ENCODE measurements around the gene PRDM1. TPM values are rescaled to one million over a fixed set of nuclear protein-coding genes. Genes with fewer than 3 reads are reported as not detected.

Gene PRDM1
- total and polyA plus RNA-seq, 2 of the 13 experiments (the other 11 are each of a cell fraction or from before 2014, with no cell fraction given): 0.13 TPM; not detected in 1

DNA sequence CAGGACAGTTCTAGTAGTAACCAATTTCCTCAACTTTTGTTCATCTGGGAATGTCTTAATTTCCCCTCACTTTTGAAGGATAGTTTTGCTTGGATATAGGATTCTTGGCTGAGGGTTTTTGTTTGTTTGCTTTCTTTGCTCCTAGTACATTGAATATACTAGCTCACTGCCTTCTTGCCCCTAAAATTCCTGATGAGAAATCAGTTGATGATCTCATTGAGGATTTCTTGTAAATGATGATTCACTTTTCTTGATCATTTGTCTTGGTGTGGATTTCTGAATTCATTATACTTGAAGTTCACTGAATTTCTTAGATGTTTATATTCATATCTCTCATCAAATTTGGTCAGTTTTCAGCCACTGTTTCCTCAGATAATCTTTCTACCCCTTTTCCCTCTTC, 49.1 kb upstream of the PRDM1 start (continued):
- no peak for TF ChIP-seq FOXK2 (IDR thresholded peaks at IDR 0.05)

GRCh38 chr6:106039897-106040592, 46.1 kb upstream of the PRDM1 start:
- POLR2A ChIA-PET: no interaction called here
- no peak overlapping the region for H2AFZ ChIP-seq (ENCODE audit: low read length)
- no peak overlapping the region for H3K27ac ChIP-seq (ENCODE audit: extremely low read length, insufficient read depth, low read length)
- H3K79me2 ChIP-seq (ENCODE audit: insufficient read depth, low read length): no peaks in the 10 kb centered on the region
- H3K4me3 ChIP-seq (replicated peaks in 1 of 3; ENCODE audit: insufficient read depth in 1 of 3, low read depth in 2 of 3, low read length in 3 of 3): no peak overlapping the region
- 26% methylated on average over 6 of the region's 6 CpGs for WGBS (ENCODE audit: low lambda C conversion rate)
- no peak overlapping the region for H3K9ac ChIP-seq (ENCODE audit: insufficient read depth, low read depth, low read length)
- in situ Hi-C loops (cut with HindIII; ENCODE audit: extremely low pct_ligation_motif_present, low pct_unique_long_range_greater_than_20kb) (no loop called here), intact Hi-C loops (cut with micrococcal nuclease; ENCODE audit: unreplicated experiment) (no loop called here)
- no peaks in the 10 kb centered on the region for H3K4me1 ChIP-seq (ENCODE audit: insufficient read depth, low read length)
- H3K9me3 ChIP-seq (ENCODE audit: low read length): no peaks in the 10 kb centered on the region
- ATAC-seq: no peak
- TF ChIP-seq ZNF660 (CRISPR knock-in tag; IDR thresholded peaks at IDR 0.05; ENCODE audit: borderline replicate concordance, low read depth): no peak
- no peak for TF ChIP-seq FOXK1 (CRISPR knock-in tag; IDR thresholded peaks at IDR 0.05; ENCODE audit: borderline replicate concordance, low read depth)
- TF ChIP-seq ZNF34 (CRISPR knock-in tag; IDR thresholded peaks at IDR 0.05; ENCODE audit: borderline replicate concordance): no peak
- TF ChIP-seq CHD4 (IDR thresholded peaks at IDR 0.05; ENCODE audit: borderline replicate concordance, low read length): no peak
- no peak for TF ChIP-seq ZNF264 (CRISPR knock-in tag; IDR thresholded peaks at IDR 0.05)
- no peak for TF ChIP-seq PHF20 (CRISPR knock-in tag; IDR thresholded peaks at IDR 0.05)
- TF ChIP-seq SKI (IDR thresholded peaks at IDR 0.05; ENCODE audit: partially characterized antibody): no peak
- no peak for TF ChIP-seq RFX3 (CRISPR knock-in tag; IDR thresholded peaks at IDR 0.05)
- TF ChIP-seq, protein P1, sequence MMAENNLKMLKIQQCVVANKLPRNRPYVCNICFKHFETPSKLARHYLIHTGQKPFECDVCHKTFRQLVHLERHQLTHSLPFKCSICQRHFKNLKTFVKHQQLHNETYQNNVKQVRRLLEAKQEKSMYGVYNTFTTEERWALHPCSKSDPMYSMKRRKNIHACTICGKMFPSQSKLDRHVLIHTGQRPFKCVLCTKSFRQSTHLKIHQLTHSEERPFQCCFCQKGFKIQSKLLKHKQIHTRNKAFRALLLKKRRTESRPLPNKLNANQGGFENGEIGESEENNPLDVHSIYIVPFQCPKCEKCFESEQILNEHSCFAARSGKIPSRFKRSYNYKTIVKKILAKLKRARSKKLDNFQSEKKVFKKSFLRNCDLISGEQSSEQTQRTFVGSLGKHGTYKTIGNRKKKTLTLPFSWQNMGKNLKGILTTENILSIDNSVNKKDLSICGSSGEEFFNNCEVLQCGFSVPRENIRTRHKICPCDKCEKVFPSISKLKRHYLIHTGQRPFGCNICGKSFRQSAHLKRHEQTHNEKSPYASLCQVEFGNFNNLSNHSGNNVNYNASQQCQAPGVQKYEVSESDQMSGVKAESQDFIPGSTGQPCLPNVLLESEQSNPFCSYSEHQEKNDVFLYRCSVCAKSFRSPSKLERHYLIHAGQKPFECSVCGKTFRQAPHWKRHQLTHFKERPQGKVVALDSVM (CRISPR knock-in tag; IDR thresholded peaks at IDR 0.05): no peak
- TF ChIP-seq ZFP82 (CRISPR knock-in tag; IDR thresholded peaks at IDR 0.05; ENCODE audit: borderline replicate concordance): no peak
- no peak for TF ChIP-seq ZNF367 (CRISPR knock-in tag; IDR thresholded peaks at IDR 0.05; ENCODE audit: borderline replicate concordance)
- TF ChIP-seq ZNF607 (CRISPR knock-in tag; IDR thresholded peaks at IDR 0.05; ENCODE audit: borderline replicate concordance): no peak
- no peak for TF ChIP-seq MTA1 (CRISPR knock-in tag; IDR thresholded peaks at IDR 0.05; ENCODE audit: borderline replicate concordance)
- TF ChIP-seq RFX5 (IDR thresholded peaks at IDR 0.05; ENCODE audit: low read depth, low read length): no peak
- TF ChIP-seq ZNF546 (CRISPR knock-in tag; conservative IDR thresholded peaks at IDR 0.05): no peak
- TF ChIP-seq KDM5B (CRISPR knock-in tag; IDR thresholded peaks at IDR 0.05; ENCODE audit: borderline replicate concordance): no peak
- TF ChIP-seq FOXO4 (CRISPR knock-in tag; conservative IDR thresholded peaks at IDR 0.05): no peak
- H3K27me3 ChIP-seq (ENCODE audit: control insufficient read depth in 1 of 2, insufficient read depth in 2 of 2, low read length in 2 of 2): peaks cover 0 to 7% of the 10 kb centered on the region in 2 experiments; a peak in 1 of 5 replicates
- no peak for DNase-seq (ENCODE audit: low spot score)
- FAIRE-seq: no peak
- no peaks in the 10 kb centered on the region for H4K20me1 ChIP-seq (ENCODE audit: insufficient read depth, low read length)
- BruUV-seq (replicated peaks): no TSS peak
- CTCF ChIA-PET (ENCODE audit: low intra/inter-chr PET ratio, low total read pairs): no interaction called here
- H3K4me2 ChIP-seq (ENCODE audit: low read depth, low read length): no peak overlapping the region
- H3K36me3 ChIP-seq (replicated peaks in 1 of 2; ENCODE audit: control insufficient read depth in 1 of 2, insufficient read depth in 2 of 2, low read length in 2 of 2): no peaks in the 10 kb centered on the region
